Kasumi-1 (cell line): ENCODE data around the gene KCNJ5.
A peak's percentile ranks its signal among the peaks of the same experiment; 100 is the strongest.

ENCODE experiments used
- DNase-seq, 2 experiments: peaks; one replicate each; lab custom pipeline; 2025; lab: John Stamatoyannopoulos, UW

Gene KCNJ5

GRCh38 chr11:128871168-128871610 lies 20.0 kb upstream of the KCNJ5 start:
- no peak for DNase-seq

GRCh38 chr11:128872094-128872493 lies 19.1 kb upstream of the KCNJ5 start:
- DNase-seq = no peak

- DNase-seq = no peak
Observed at GRCh38 chr11:128872594-128872993, 18.6 kb upstream of the KCNJ5 start.

GRCh38 chr11:128874427-128874826 lies 16.7 kb upstream of the KCNJ5 start:
- no peak for DNase-seq

- DNase-seq = no peak
Observed at GRCh38 chr11:128876133-128876650, 15.0 kb upstream of the KCNJ5 start.

GRCh38 chr11:128877726-128878125 lies 13.4 kb upstream of the KCNJ5 start:
- no peak for DNase-seq

- no peak for DNase-seq
Observed at GRCh38 chr11:128878455-128878854, 12.7 kb upstream of the KCNJ5 start.

- no peak for DNase-seq
Observed at GRCh38 chr11:128879817-128880216, 11.3 kb upstream of the KCNJ5 start.

GRCh38 chr11:128881221-128881620 lies 9.9 kb upstream of the KCNJ5 start:
- no peak for DNase-seq

- no peak for DNase-seq
Observed at GRCh38 chr11:128882451-128882850, 8.7 kb upstream of the KCNJ5 start.

GRCh38 chr11:128884054-128884453 lies 7.1 kb upstream of the KCNJ5 start:
- no peak for DNase-seq

- peak; percentile 40 to 66 for DNase-seq
Observed at GRCh38 chr11:128884703-128885338, 6.3 kb upstream of the KCNJ5 start.

GRCh38 chr11:128886406-128887124 lies 4.6 kb upstream of the KCNJ5 start:
- peak; percentile 53 to 69 for DNase-seq

- no peak for DNase-seq
Observed at GRCh38 chr11:128888034-128888985, 2.8 kb upstream of the KCNJ5 start.

GRCh38 chr11:128889657-128890213 lies 1.4 kb upstream of the KCNJ5 start:
- no peak for DNase-seq

- no peak for DNase-seq
Observed at GRCh38 chr11:128890216-128890542, 977 bp upstream of the KCNJ5 start.

- no peak for DNase-seq
Observed at GRCh38 chr11:128891913-128892398, 800 bp downstream of the KCNJ5 start.

GRCh38 chr11:128892866-128893565 lies 1.9 kb downstream of the KCNJ5 start:
- no peak for DNase-seq

GRCh38 chr11:128893578-128894285 lies 2.6 kb downstream of the KCNJ5 start:
- DNase-seq = no peak

- DNase-seq = no peak
Observed at GRCh38 chr11:128894286-128894681, 3.1 kb downstream of the KCNJ5 start.

GRCh38 chr11:128894685-128895084 lies 3.5 kb downstream of the KCNJ5 start:
- no peak for DNase-seq
